GM18498 (cell line): ENCODE measurements around the gene PYCR2.
"Not testable (repeated sequence)": the region's sequence is repeated elsewhere in the genome, so short reads cannot be mapped to it uniquely, and the experiment has no call there.

Source experiments
- ATAC-seq: cut with Tn5 transposase; IDR thresholded peaks from one replicate; pipeline ENCODE4 v1.9.1; 2021; ENCODE audit warnings: mild to moderate bottlenecking, moderate library complexity; ENCODE audit not compliant: unreplicated experiment

Gene PYCR2

DNA sequence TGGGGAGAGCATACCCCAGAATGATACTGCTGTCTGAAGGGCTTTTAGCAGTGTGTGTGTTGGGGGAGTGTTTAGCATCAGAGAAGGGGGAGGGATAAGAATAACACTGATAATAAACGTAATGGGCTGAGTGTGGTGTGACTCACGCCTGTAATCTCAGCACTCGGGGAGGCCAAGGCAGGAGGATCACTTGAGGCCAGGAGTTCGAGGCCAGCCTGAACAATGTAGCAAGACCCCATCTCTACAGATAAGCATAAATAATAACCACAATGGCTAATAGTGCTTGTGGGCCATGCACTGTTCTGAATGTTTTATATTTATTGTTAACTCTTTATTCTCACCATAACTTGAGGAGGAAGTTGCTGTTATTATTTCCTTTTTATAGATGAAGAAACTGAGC is 19.5 kb upstream of the PYCR2 start:
- ATAC-seq = no peak

DNA sequence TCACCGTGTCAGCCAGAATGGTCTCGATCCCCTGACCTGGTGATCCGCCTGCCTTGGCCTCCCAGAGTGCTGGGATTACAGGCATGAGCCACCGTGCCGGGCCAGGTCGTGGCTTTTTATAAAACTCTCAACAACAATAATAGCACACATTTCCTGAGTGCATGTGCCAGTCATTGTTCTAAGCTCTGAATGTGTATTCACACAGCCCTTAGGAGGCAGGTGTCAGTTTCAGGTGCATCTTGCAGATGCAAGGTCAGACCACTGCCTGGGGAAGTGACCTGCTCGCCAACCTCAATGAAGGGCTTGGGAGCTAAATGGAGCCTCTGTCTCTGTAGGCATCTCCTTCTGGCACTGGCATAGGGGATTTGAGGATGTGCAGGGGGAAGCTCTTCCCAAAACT is 18.5 kb upstream of the PYCR2 start:
- peak; percentile 85 for ATAC-seq

DNA sequence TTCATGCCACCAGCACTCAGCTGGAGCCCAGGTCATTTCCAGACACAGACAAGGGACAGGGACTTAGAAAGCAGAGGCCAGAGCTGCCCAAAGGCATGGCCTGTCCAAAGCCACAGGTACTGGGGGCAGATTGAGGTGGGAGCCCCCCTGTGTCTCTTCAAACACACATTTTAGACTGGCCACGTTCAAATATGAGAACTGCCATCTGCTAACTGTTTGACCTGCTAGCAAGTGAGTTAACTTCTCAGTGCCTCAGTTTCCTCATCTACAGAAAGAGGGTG is 17.8 kb upstream of the PYCR2 start:
- no peak for ATAC-seq

DNA sequence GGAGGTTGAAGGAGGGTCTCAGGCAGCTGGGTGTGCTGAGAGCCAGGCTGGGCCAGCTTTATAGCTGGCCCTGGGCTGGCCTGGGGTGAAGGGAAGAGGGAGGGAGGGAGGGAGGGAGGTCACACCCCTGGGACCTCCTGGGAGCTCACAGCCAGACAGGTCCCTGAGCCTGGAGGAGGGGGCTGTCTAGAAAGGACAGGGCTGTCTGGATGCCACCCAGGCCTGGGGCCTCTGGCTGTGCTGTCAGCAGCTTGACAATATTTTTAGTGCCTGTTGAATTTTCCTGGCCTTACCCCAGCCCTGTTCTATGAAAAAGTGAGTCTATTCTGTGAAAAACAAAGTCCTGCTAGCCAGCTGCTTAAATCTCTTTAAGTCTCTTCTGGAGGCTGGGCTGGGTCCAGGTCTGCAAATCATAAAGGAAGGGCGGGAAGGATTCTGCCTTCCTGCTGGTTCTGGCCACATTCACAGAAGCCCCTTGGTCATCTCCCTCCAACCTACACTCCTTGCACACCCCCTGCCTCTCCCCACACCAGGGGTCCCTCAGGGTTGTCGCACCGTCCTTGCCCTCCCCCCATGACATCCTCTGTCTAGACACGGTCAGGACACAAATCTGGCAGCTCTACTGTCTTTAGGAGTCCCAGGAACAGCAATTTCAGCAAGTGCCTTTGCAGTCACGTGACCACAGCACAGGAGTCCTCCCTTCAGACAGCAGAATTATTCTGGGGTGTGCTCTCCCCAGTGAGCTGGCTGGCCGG is 17.3 kb upstream of the PYCR2 start, which contains the start of gene LEFTY2:
Gene LEFTY2 (minus strand): TSS at position 34 of the 755 bp plus-strand sequence. CDS start 80 bp downstream, outside the sequence.
- ATAC-seq = no peak

DNA sequence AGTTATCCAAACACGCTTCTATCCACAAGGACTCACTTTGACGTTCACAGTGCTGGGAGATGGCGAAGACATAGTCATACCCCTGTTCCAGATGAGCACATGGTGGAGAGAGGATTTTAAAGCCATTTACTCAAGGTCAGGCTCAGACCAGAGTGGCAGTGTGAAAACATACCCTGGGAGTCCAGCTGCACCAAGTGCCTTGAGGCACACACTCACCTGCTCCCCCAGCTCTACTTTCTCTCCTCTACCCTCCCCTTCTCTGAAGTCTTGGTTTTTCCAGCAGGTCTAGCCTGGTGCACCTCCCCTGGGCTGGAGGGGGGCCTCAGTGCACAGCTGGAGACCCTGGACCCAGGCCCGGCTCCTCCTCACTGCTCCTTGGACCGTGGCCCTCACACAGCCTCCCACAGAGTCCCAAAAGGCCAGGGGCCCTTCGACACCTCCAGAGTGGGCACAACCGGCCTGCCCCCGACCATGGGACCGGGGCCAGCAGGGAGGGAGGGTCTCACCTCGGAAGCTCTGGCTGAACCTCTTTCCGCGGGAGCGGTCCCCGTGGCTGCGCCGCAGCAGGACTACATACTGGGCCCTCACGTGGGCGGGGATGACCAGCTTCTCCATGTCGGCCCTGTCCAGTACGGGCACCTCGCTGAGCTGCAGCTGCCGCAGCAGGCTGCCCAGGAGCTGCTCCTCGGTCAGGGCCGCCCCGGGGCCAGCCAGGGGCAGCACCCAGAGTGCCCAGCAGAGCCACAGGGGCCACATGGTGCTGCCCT is 16.5 kb upstream of the PYCR2 start:
- ATAC-seq = no peak

DNA sequence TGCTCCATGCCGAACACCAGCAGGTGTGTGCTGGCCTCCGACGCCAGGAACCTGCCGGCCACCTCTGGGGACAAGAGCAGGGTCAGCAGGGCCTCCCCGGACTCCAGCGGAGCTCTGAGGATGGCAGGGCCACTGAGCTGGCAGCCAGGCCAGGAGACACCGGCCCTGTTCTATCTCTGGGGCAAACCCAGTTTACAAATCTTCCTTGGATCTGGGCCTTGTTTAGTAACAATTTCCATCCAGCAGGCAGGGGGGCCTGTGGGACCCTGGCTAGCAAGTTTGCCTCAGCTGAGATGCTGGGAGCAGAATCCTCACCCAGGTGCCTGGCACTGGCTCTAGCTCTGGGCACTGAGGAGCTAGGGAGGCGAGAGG is 15.9 kb upstream of the PYCR2 start:
- not testable (repeated sequence) for ATAC-seq

DNA sequence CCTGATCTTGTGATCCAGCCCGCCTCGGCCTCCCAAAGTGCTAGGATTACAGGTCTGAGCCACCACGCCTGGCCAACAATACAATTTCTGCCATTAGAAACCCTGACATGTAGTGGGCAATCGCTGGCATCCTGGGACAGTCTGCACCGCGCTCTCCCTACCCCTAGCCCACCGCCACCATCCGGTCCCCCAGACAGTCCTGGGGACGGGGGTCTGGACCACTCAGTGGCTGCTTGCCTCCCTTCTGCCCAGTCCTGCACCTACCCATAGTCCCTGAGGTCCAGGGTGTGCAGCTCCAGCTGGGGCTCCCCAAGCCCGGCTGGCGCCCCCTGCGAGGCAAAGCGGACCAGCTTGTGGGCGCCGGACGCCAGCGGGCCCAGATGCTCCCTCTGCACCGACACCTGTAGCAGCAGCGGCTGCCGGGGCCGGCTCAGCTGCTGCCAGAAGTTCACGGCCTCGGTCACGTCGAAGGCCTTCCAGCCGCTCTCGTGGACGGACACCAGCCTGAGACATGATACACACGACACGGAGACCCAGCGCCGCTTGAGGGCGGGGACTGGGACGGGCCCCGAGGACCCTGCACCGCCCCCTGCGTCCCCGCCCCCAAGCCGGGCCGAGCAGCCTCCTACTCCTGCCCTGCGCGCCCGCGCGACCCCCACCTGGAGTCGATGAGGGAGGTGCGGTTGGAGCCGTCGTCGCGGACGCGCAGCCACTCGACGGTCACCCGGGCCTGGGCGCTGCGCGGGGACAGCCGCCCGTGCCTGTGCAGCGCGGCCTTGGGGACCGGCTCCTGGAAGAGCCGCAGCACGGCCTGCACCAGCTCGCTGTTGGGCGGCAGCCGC is 15.3 kb upstream of the PYCR2 start:
- not testable (repeated sequence) for ATAC-seq

DNA sequence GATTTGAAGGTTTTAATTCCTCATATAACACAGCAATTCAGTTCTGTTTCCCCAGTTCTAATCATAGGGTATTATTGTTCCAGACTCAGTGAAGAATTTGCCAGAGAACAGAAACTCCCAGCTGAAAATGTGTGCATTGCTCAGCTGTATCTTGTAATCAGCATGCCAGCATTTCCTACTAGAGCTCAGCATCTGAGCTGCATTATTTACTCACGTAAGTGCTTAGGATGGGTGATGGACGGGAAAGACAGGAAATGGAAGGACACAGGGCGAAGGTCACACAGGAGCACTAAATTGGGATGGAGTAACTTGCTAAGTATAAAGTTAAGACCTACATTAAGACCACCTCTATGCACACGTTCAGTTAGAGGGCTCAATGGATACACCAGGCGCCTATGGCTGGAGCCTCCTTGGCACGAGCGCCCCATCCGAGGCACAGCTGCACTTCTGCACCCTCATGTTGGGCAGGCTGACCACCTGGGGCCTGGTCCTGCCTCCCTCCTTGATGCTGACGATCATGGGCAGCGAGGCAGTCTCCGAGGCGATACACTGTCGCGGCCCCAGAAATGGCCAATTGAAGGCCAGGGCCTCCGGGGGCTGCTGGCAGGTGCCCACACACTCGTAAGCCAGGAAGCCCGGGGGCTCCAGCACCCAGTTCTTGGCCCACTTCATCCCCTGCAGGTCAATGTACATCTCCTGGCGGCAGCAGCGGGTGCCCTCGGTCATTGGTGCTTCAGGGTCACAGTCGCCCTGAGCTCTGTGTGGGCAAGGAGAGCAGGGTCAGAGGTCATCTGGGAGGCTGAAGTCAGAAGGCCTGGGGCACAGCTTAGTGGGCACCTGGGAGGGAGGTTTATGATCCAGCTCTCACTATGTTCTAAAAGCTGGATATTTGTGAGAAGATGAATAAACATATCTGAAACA is 13.3 kb upstream of the PYCR2 start:
- no peak for ATAC-seq

DNA sequence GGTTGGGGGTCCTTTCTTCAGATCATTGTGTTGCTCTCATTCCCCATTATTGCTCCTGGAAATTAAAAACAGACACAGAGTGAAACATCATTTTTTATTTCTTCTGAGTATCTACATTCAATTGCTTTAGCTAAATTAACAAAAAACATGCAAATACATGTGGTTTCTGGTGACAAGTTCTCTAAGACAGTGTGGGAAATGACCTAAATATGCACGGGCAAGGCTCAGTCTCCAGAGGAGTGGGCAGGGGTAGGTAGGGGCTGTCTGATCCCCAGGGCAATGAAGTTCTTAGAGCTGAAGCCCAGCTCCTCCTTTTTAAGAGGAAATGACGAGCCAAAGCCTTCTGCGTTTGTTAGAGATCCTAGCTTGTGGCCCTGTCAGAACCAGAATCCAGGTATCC is 12.5 kb upstream of the PYCR2 start:
- no peak for ATAC-seq

DNA sequence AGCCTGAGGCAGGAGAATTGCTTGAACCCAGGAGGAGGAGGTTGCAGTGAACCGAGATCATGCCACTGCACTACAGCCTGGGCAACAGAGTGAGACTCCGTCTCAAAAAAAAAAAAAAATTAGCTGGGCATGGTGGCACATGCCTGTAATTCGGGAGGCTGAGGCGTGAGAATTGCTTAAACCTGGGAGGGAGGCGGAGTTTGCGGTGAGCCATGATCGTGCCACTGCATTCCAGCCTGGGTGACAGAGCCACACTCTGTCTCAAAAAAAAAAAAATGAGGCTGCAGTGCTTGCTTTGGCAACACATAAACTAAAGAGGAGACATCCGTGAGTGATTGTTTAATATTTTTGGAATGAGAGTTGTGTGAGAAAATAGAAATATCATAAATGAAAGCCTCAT is 12.0 kb upstream of the PYCR2 start:
- not testable (repeated sequence) for ATAC-seq

DNA sequence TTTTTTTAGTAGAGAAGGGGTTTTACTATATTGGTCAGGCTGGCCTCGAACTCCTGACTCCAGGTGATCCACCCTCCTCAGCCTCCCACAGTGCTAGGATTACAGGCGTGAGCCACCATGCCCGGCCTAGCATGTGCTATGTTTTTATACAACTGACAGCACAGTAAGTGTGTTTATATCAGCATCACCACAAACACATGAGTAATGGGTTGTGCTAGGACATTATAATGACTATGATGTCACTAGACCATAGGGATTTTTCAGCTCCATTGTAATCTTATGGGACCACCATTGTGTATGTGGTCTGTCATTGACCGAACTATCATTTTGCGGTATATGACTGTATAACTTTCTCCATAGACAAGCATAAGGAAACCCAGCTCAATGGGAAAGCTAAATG is 10.7 kb upstream of the PYCR2 start:
- no peak for ATAC-seq

DNA sequence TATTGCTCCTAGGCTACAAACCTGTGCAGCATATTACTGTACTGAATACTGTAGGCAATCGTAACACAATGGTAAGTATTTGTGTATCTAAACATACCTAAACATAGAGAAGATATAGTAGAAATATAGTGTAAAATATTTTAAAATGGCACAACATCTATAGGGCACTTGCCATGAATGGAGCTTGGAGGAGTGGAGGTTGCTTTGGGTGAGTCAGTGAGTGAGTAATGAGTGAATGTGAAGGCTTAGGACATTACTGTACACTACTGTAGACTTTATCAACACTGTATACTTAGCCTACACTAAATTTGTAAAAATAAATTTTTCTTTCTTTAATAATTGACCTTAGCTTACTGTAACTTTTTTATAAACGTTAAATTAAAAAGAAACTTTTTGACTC is 9.0 kb upstream of the PYCR2 start:
- no peak for ATAC-seq

DNA sequence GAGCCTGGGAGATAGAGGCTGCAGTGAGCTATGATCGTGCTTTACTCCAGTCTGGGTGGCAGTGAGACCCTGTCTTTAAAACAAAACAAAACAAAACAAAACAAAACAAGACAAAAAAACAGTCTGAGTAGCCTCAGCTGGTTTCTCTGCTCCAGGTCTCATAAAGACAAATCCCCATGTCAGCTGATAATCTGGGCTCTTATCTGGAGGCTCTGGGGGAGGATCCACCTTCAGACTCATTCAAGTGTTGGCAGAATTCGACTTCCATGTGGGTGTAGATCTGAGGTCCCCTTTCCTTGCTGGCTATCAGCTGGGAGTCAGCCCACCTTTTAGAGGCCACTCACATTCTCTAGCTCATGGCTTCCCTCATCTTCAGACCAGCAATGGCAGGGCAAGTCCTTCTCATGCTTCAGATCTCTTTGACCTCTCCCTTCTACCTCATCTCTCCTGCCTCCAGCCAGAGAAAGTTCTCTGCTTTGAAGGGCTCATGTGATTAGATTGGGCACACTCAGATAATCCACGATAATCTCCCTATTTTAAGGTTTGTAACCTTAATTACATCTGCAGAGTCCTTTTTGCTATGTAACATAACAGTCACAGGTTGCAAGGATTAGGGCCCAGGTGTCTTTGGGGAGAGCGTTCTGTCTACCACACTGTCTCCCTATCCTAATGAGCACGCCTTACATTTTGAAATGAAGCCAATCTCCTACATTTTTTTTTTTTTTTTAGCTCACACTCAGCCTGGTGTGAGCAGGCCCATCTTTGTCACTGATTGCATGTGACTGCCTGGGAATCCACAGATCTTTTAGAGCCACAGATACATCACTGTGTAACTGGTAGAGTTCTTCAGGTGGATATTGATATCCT is 7.5 kb upstream of the PYCR2 start:
- no peak for ATAC-seq

DNA sequence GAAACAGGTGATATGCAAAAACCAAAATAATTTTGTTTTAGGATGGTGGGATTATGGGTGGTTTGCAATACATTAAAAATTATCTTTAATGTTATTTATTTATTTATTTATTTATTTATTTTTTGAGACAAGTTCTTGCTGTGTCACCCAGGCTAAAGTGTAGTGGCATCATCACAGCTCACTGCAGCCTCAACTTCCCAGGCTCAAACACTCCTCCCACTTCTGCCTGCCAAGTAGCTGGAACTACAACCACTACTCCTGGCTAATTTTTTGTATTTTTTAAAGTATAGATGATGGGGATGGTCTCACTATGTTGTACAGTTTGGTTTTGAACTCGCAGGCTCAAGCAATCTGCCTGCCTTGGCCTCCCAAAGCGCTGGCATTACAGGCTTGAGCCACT is 6.5 kb upstream of the PYCR2 start:
- ATAC-seq = no peak

DNA sequence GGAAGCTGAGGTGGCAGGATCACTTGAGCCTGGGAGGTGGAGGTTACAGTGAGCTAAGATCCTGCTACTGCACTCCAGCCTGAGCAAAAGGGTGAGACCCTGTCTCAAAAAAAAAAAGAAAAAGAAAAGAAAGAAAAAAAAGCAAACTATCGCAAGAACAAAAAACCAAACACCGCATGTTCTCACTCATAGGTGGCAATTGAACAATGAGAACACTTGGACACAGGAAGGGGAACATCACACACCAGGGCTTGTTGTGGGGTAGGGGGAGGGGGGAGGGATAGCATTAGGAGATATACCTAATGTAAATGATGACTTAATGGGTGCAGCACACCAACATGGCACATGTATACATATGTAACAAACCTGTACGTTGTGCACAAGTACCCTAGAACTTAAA is 5.4 kb upstream of the PYCR2 start:
- ATAC-seq = not testable (repeated sequence)

DNA sequence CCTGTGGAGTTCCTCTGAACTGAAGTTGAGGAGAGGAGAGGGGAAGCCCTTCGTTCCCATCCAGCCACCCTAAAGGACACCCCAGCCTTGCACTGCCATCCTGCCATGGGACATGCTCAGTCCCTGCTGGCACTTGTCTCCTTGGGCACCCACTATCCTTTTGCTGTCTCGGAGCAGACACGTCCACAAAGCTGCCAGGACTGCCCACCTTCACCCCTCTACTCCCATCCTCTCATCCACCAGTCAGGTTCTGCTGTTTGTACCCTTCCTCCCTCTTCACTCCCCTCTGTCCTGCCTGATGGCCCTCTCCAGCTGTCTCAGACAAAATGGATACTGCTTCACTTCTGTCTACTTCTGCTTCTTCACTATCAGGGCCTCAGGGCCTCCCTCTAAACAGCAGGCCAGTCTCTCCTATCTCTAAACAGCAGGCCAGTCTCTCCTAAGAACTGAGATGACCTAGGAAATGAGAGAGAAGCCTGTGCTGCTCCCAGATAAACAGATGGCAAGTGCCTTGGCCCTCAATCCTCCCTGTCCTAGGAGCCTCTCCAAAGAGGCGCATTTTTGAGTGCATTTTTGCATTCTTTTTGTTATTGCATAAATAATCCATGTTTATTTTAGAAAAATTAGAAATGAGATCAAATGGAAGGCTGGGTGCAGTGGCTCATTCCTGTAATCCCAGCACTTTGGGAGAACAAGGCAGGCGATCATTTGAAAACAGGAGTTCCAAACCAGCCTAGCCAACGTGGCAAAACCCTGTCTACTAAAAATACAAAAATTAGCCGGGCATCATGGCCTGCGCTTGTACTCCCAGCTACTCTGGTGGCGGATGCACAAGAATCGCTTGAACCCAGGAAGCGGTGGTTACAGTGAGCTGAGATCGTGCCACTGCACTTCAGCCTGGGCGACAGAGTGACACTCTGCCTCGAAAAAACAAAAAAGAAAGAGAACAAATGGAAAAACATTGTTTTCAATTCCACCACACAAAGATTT is 4.4 kb upstream of the PYCR2 start:
- ATAC-seq = no peak

DNA sequence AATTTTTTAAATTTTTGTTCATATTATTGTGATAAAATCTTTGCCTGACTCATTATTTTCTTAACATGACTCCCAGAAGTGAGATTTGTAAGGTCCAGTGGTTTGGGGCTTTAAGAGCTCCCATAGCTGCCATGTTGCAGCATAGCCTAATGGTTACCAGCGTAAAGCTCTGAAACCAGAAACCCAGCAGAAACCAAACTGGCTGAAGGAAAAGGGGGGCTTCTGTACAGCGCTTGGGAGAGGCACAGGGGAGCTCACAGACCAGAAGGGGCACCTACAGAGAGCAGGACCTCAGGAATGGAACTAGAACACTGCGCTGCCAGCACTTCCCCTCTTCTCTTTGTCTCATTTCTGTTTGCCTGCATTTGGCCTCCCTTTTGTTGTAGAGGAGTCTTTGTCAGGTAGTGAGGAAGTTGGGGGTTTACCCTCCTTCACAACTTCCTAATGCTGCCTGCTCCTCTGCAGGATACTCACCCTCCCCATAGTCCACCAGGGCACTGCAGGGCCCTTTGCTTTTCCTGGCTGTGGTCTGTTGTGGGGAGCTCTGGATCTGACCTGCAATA is 2.6 kb upstream of the PYCR2 start:
- ATAC-seq = no peak

DNA sequence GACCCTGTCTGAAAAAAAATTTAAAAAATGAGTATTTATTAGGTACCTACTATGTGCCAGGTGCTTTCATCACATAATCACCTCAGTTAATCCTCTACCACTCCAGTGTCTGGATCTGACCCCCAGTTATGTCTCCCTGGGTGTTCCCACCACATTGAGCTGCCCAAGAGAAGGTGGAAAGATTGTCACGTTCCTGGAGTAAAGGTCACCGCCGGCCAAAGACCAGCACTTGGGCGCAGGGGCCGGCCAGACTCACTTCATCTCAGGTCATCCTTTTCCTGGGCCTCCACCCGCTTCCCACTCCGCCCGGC is 714 bp downstream of the PYCR2 start:
- ATAC-seq = no peak
